Endodermal cell (in vitro differentiated cells): Measurements from ENCODE around the gene CNNM4. TPM values are rescaled to one million over a fixed set of nuclear protein-coding genes. Genes with fewer than 3 reads are reported as not detected.

ENCODE experiments used
- DNase-seq: peaks from one replicate; pipeline ENCODE4 v3.0.0-alpha.2; 2017
- H3K27ac ChIP-seq: 2 replicates; pipeline ENCODE4 v1.5.1; 2013; ENCODE audit warnings: mild to moderate bottlenecking, low read depth, low read length, moderate library complexity
- H3K27me3 ChIP-seq: 2 replicates; pipeline ENCODE4 v1.6.1; 2013; ENCODE audit warnings: mild to moderate bottlenecking, low read length, moderate library complexity; ENCODE audit not compliant: insufficient read depth, control insufficient read depth, poor library complexity, severe bottlenecking
- H3K36me3 ChIP-seq: 2 replicates; pipeline ENCODE4 v1.7.0; 2013; ENCODE audit warnings: mild to moderate bottlenecking, low read length, moderate library complexity; ENCODE audit not compliant: control insufficient read depth, insufficient read depth
- H3K4me1 ChIP-seq: one replicate; pipeline ENCODE4 v1.7.0; 2013; ENCODE audit warnings: low read length; ENCODE audit not compliant: control insufficient read depth, insufficient read depth
- H3K4me3 ChIP-seq: 2 replicates; pipeline ENCODE4 v1.5.1; 2013; ENCODE audit warnings: mild to moderate bottlenecking, low read length, moderate library complexity
- H3K9ac ChIP-seq: 2 replicates; pipeline ENCODE4 v1.6.1; 2013; ENCODE audit warnings: mild to moderate bottlenecking, low read length, moderate library complexity; ENCODE audit not compliant: poor library complexity, severe bottlenecking; ENCODE audit errors: extremely low read depth
- H3K9me3 ChIP-seq: 2 replicates; pipeline ENCODE4 v1.6.1; 2013; ENCODE audit warnings: mild to moderate bottlenecking, low read length, moderate library complexity; ENCODE audit not compliant: control insufficient read depth
- H3K27ac Mint-ChIP-seq: 2 replicates; pipeline ENCODE4 v1.8.0; 2020; ENCODE audit warnings: mixed read lengths
- H3K27me3 Mint-ChIP-seq: 2 replicates; pipeline ENCODE4 v1.8.0; 2021; ENCODE audit warnings: mild to moderate bottlenecking, mixed read lengths; ENCODE audit not compliant: insufficient read depth
- H3K36me3 Mint-ChIP-seq: 2 replicates; pipeline ENCODE4 v1.8.0; 2020; ENCODE audit warnings: low read depth, mixed read lengths
- H3K4me1 Mint-ChIP-seq: 2 replicates; pipeline ENCODE4 v1.8.0; 2020; ENCODE audit warnings: mixed read lengths
- H3K4me3 Mint-ChIP-seq: 2 replicates; pipeline ENCODE4 v1.8.0; 2020; ENCODE audit warnings: mild to moderate bottlenecking, moderate library complexity, mixed read lengths
- H3K9me3 Mint-ChIP-seq: 2 replicates; pipeline ENCODE4 v1.8.0; 2020; ENCODE audit warnings: mild to moderate bottlenecking, mixed read lengths
- WGBS, 2 experiments: methylation state at CpG; one replicate each; pipeline versions ENCODE4 v1.1.5 to v1.1.7; 2013; ENCODE audit warnings: missing lambda C conversion rate in 2 of 2, mixed read lengths in 1 of 2; ENCODE audit not compliant: insufficient coverage in 1 of 2, insufficient read length in 1 of 2; 5-methylcytosine and 5-hydroxymethylcytosine counted together
- total RNA-seq, 2 donors: library from RNA; stranded (reverse); fragmentation: NEBNext Ultra II Directional in 1 of 2; extraction: Animal tissue kit (Norgen Biotek cat#: 25700) in 1 of 2; gene quantifications; 2 replicates in 1 of 2; 3 replicates in 1 of 2; pipeline ENCODE4 v1.2.1, GENCODE V29; 2021
- TF ChIP-seq, protein P1 (sequence below): fragments of 200-600 bp; sonication (generic); conservative IDR thresholded peaks from 2 replicates; pipeline ENCODE4 v1.5.0; 2021; ENCODE audit warnings: antibody characterized with exemption, mild to moderate bottlenecking

CNNM4 gene
- total RNA-seq, 2 donors from 2014 or later: 22.3 to 27.5 TPM

DNA sequence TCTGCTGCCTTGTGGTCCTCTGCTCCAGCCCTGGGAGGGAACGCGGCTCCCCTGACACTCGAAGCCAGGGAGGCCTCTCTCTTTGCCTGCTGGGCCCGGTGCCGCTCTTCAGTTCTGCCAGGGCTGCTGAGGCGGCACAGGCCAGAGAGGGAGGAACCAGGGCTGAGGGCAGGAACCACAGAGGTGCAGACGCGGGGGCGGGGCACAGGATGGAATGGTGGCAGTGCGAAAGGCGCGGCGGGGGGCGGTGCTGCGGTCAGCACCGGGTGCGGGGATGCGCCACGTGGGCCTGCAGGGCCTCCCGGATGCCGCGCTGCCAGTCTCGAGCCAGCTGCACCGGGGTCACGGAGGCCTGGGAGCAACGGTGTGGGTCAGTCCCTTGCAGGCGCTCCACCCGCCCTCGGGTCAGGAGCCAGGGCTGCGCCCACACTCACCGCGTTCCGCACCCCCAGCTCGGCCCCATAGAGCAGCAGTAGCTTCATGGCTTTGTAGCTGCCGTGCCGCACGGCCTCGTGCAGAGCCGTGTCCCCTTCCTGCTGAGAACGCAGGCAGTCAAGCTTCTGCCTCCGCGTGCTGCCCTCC lies 78.7 kb downstream of the CNNM4 start:
- WGBS, 2 experiments: 94 to 95% methylated on average over 30 to 42 of the region's 42 CpGs

DNA sequence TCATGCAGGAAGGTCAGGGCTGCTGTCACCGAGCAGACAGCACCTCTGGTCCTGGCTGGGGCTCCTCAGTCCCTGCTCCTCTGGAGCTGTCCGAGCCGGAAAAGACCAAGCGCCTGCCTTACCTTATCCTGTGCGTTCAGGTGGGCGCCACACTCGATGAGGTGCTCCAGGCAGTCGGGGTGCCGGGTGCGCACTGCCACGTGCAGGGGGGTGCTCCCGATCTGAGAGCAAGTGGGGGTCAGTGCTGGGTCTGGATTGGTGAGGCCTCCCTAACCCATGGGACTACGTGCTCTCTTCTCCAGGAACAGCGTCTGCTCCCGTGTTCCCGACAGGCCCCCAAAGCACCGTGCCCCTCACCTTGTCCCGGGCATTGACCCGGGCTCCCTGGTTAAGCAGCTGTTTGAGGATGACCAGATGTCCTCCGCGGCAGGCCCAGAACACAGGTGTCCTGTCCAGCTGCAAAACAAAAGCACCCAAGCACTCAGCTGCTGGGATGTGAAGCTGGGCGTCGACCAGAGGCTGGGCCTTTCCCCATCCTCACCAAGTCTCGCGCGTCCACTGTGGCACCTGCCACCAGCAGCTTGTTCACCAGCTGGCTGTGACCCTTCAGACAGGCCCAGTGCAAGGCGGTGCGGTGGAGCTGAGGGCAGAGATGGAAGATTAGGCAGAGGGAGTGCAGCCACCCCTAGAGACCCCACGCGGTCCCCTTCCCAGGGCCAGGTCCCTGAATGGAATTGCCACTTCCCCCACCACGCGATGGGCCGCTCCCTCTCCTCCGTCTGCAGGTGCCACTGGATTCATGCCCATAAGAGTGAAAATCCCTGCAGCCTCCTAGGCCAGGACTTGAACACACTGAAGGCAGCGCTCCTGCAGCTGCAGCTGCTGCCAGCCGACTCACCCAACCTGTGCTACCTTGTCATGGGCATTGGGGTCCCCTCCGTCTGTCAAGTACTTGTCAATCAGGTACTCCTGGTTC lies 79.5 kb downstream of the CNNM4 start:
- peak; percentile 54 for DNase-seq
- Histone ChIP-seq H3K36me3 (peaks cover 5% of the 10 kb centered on the region), H3K4me3 (no peak overlapping the region), H3K9me3 (no peaks in the 10 kb centered on the region), H3K27ac (no peak overlapping the region), H3K4me1 (no peaks in the 10 kb centered on the region), H3K27me3 (no peaks in the 10 kb centered on the region), H3K9ac (no peak overlapping the region)
- no peaks in the 10 kb centered on the region for H3K9me3 Mint-ChIP-seq
- no peak overlapping the region for H3K27ac Mint-ChIP-seq
- WGBS, 2 experiments: 93 to 97% methylated on average over 27 to 37 of the region's 37 CpGs
- H3K27me3 Mint-ChIP-seq: no peaks in the 10 kb centered on the region
- H3K36me3 Mint-ChIP-seq: peaks cover 11% of the 10 kb centered on the region
- no peak overlapping the region for H3K4me3 Mint-ChIP-seq
- TF ChIP-seq, protein P1, sequence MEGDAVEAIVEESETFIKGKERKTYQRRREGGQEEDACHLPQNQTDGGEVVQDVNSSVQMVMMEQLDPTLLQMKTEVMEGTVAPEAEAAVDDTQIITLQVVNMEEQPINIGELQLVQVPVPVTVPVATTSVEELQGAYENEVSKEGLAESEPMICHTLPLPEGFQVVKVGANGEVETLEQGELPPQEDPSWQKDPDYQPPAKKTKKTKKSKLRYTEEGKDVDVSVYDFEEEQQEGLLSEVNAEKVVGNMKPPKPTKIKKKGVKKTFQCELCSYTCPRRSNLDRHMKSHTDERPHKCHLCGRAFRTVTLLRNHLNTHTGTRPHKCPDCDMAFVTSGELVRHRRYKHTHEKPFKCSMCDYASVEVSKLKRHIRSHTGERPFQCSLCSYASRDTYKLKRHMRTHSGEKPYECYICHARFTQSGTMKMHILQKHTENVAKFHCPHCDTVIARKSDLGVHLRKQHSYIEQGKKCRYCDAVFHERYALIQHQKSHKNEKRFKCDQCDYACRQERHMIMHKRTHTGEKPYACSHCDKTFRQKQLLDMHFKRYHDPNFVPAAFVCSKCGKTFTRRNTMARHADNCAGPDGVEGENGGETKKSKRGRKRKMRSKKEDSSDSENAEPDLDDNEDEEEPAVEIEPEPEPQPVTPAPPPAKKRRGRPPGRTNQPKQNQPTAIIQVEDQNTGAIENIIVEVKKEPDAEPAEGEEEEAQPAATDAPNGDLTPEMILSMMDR: no peak
- peaks cover 2% of the 10 kb centered on the region for H3K4me1 Mint-ChIP-seq

More for the DNA sequence above, 78.7 kb downstream of the CNNM4 start:
- H3K4me3 ChIP-seq: no peak overlapping the region
- no peak overlapping the region for H3K27ac Mint-ChIP-seq
- no peaks in the 10 kb centered on the region for H3K4me1 ChIP-seq
- H3K9me3 Mint-ChIP-seq: no peaks in the 10 kb centered on the region
- H3K27me3 ChIP-seq: no peaks in the 10 kb centered on the region
- peaks cover 13% of the 10 kb centered on the region for H3K36me3 ChIP-seq
- H3K27ac ChIP-seq: no peak overlapping the region
- no peaks in the 10 kb centered on the region for H3K27me3 Mint-ChIP-seq
- H3K9ac ChIP-seq: no peak overlapping the region
- H3K4me1 Mint-ChIP-seq: peaks cover 2% of the 10 kb centered on the region
- no peaks in the 10 kb centered on the region for H3K9me3 ChIP-seq
- no peak overlapping the region for H3K4me3 Mint-ChIP-seq
- TF ChIP-seq, protein P1: no peak
- peaks cover 19% of the 10 kb centered on the region for H3K36me3 Mint-ChIP-seq
- peak; percentile 71 for DNase-seq

DNA sequence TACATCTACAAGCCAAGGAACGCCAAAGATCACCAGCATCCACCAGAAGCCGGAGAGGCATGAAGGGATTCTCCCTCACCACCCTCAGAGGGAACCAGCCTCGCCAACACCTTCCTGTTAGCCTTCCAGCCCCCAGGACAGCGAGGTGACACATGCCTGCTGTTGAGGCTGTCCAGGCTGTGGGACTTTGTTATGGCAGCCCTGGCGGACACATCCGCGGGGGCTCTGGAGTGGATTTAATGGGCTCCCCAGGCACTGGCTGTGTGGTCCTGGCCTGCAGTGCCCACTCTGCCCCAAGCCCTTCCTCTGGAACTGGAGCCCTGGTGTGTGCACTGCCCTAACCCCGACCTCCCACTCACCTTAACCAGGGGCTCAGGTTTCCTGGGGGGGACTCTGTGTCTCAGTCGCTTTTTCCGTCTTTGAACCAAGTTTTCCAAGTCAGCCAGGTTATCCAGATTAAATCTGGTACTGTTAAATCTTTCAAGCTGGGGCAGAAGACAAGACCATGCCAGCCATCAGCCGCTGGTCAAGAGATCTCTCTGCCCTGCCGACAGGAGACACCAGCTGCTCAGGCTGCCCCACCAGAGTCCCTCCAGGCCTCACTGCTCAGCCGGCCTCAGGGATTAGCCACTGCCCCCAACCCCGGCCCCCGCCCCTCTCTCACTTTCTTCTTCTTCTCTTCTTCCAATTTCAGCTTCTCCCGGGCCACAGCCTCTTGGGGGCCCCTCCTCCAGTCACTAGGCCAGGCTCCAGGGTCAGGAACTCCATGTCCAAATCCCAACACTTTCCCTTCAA lies 81.2 kb downstream of the CNNM4 start:
- Mint-ChIP-seq H3K36me3 (peaks cover 10% of the 10 kb centered on the region), H3K4me1 (peaks cover 2% of the 10 kb centered on the region), H3K9me3 (no peaks in the 10 kb centered on the region), H3K27ac (no peak overlapping the region), H3K4me3 (no peak overlapping the region), H3K27me3 (no peaks in the 10 kb centered on the region)
- DNase-seq: no peak
- no peaks in the 10 kb centered on the region for H3K27me3 ChIP-seq
- H3K4me3 ChIP-seq: no peak overlapping the region
- peaks cover 1% of the 10 kb centered on the region for H3K36me3 ChIP-seq
- TF ChIP-seq, protein P1: no peak
- H3K4me1 ChIP-seq: no peaks in the 10 kb centered on the region
- H3K9me3 ChIP-seq: no peaks in the 10 kb centered on the region
- 90 to 97% methylated on average over 6 to 16 of the region's 16 CpGs for WGBS, 2 experiments
- H3K27ac ChIP-seq: no peak overlapping the region
- H3K9ac ChIP-seq: no peak overlapping the region
